Gastrocnemius medialis (tissue), 4 donors: ENCODE measurements around the gene TXNDC5.
"Not testable (repeated sequence)": the region's sequence is repeated elsewhere in the genome, so short reads cannot be mapped to it uniquely, and the experiment has no call there.

Experiments
- POLR2A ChIP-seq, 2 donors: fragments of 450-650 bp; IDR thresholded peaks; one replicate each; pipeline ENCODE4 v1.6.1; 2017; ENCODE audit warnings: antibody characterized with exemption in 2 of 2, mild to moderate bottlenecking in 2 of 2, moderate library complexity in 2 of 2
- TF ChIP-seq, protein P1 (sequence below), 5 experiments: fragments of 450-650 bp in 3 of 5; fragments of 200-600 bp in 2 of 5; sonication (generic) in 2 of 5; IDR thresholded peaks in 4 of 5; conservative IDR thresholded peaks in 1 of 5; 1 replicate in 4 of 5; 2 replicates in 1 of 5; pipeline ENCODE4 v1.5.1; 2016 to 2019; ENCODE audit warnings: antibody characterized with exemption in 5 of 5, mild to moderate bottlenecking in 3 of 5, moderate library complexity in 3 of 5

GRCh38 chr6:7892367-7892766 is 18.2 kb downstream of the TXNDC5 start:
- TF ChIP-seq, protein P1, sequence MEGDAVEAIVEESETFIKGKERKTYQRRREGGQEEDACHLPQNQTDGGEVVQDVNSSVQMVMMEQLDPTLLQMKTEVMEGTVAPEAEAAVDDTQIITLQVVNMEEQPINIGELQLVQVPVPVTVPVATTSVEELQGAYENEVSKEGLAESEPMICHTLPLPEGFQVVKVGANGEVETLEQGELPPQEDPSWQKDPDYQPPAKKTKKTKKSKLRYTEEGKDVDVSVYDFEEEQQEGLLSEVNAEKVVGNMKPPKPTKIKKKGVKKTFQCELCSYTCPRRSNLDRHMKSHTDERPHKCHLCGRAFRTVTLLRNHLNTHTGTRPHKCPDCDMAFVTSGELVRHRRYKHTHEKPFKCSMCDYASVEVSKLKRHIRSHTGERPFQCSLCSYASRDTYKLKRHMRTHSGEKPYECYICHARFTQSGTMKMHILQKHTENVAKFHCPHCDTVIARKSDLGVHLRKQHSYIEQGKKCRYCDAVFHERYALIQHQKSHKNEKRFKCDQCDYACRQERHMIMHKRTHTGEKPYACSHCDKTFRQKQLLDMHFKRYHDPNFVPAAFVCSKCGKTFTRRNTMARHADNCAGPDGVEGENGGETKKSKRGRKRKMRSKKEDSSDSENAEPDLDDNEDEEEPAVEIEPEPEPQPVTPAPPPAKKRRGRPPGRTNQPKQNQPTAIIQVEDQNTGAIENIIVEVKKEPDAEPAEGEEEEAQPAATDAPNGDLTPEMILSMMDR (IDR thresholded peaks at IDR 0.05 in 4 of 5, conservative IDR thresholded peaks at IDR 0.05 in 1 of 5) = not testable (repeated sequence)
- not testable (repeated sequence) for TF ChIP-seq POLR2A (IDR thresholded peaks at IDR 0.05)
